ENCODE data around the gene CHST7. TPM values are rescaled to one million over a fixed set of nuclear protein-coding genes. Genes with fewer than 3 reads are reported as not detected.

CHST7 gene
- total and polyA plus RNA-seq, 2 experiments from 2014 or later, result 7.6 to 27.2 TPM

DNA sequence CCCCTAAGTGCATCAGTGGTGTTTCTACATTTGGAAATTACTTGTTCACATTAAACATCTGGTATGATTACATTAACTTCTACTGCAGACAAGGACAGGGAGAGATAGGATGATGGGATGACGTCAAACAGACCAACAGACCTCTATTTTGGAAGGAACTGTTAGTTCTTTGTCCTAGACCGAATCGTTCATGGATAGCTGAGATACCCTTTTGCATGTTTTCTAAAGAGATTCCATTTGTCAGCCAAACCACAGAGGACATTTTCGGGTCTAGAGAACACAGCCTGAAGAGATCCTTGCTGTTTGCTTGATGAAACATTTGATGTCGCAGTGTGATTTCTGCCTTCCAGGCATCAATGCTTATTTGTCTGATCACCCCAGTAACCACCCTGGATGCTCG is 27.7 kb downstream of the CHST7 start (continued):
- TF ChIP-seq, protein P1, sequence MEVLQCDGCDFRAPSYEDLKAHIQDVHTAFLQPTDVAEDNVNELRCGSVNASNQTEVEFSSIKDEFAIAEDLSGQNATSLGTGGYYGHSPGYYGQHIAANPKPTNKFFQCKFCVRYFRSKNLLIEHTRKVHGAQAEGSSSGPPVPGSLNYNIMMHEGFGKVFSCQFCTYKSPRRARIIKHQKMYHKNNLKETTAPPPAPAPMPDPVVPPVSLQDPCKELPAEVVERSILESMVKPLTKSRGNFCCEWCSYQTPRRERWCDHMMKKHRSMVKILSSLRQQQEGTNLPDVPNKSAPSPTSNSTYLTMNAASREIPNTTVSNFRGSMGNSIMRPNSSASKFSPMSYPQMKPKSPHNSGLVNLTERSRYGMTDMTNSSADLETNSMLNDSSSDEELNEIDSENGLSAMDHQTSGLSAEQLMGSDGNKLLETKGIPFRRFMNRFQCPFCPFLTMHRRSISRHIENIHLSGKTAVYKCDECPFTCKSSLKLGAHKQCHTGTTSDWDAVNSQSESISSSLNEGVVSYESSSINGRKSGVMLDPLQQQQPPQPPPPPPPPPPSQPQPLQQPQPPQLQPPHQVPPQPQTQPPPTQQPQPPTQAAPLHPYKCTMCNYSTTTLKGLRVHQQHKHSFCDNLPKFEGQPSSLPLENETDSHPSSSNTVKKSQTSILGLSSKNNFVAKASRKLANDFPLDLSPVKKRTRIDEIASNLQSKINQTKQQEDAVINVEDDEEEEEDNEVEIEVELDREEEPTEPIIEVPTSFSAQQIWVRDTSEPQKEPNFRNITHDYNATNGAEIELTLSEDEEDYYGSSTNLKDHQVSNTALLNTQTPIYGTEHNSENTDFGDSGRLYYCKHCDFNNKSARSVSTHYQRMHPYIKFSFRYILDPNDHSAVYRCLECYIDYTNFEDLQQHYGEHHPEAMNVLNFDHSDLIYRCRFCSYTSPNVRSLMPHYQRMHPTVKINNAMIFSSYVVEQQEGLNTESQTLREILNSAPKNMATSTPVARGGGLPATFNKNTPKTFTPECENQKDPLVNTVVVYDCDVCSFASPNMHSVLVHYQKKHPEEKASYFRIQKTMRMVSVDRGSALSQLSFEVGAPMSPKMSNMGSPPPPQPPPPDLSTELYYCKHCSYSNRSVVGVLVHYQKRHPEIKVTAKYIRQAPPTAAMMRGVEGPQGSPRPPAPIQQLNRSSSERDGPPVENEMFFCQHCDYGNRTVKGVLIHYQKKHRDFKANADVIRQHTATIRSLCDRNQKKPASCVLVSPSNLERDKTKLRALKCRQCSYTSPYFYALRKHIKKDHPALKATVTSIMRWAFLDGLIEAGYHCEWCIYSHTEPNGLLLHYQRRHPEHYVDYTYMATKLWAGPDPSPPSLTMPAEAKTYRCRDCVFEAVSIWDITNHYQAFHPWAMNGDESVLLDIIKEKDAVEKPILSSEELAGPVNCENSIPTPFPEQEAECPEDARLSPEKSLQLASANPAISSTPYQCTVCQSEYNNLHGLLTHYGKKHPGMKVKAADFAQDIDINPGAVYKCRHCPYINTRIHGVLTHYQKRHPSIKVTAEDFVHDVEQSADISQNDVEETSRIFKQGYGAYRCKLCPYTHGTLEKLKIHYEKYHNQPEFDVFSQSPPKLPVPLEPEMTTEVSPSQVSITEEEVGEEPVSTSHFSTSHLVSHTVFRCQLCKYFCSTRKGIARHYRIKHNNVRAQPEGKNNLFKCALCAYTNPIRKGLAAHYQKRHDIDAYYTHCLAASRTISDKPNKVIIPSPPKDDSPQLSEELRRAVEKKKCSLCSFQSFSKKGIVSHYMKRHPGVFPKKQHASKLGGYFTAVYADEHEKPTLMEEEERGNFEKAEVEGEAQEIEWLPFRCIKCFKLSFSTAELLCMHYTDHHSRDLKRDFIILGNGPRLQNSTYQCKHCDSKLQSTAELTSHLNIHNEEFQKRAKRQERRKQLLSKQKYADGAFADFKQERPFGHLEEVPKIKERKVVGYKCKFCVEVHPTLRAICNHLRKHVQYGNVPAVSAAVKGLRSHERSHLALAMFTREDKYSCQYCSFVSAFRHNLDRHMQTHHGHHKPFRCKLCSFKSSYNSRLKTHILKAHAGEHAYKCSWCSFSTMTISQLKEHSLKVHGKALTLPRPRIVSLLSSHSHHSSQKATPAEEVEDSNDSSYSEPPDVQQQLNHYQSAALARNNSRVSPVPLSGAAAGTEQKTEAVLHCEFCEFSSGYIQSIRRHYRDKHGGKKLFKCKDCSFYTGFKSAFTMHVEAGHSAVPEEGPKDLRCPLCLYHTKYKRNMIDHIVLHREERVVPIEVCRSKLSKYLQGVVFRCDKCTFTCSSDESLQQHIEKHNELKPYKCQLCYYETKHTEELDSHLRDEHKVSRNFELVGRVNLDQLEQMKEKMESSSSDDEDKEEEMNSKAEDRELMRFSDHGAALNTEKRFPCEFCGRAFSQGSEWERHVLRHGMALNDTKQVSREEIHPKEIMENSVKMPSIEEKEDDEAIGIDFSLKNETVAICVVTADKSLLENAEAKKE (CRISPR knock-in tag; IDR thresholded peaks at IDR 0.05), result no peak
- TF ChIP-seq ZNF114 (CRISPR knock-in tag; IDR thresholded peaks at IDR 0.05), result no peak

DNA sequence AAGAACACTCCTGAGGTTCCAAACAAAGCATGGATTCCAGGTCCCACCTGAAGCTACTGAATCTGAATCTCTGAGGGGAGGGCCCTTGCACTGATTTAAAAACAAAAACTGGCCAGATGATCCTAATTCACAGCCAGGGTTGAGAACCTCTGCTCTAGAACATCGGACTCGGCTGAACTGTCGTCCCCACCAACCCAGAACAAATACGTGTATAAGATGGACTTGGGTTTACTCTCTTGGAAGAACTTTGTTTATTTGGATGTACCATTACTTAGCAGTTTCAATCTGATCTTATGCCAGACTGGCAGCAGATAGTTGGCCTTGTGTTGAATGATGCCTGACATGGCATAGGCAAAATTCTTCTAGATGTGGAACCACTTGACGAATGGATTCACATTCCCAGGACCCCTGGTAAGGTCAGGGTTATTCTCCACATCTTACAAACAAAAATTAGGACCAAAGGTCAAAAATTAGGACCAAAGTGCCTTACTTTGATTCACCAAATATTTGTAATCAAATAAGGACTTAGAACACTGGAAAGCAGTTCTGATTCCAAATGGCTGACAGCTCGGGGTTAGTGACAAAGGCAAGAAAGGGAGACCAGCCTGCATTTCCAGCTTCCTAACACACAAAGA is 29.0 kb downstream of the CHST7 start:
- H4K20me1 ChIP-seq (replicated peaks; ENCODE audit: insufficient read depth), result no peaks in the 10 kb centered on the region
- no peak overlapping the region for H3K4me3 ChIP-seq
- H3K27ac ChIP-seq (ENCODE audit: low read depth), result no peak overlapping the region
- TF ChIP-seq, protein P2, sequence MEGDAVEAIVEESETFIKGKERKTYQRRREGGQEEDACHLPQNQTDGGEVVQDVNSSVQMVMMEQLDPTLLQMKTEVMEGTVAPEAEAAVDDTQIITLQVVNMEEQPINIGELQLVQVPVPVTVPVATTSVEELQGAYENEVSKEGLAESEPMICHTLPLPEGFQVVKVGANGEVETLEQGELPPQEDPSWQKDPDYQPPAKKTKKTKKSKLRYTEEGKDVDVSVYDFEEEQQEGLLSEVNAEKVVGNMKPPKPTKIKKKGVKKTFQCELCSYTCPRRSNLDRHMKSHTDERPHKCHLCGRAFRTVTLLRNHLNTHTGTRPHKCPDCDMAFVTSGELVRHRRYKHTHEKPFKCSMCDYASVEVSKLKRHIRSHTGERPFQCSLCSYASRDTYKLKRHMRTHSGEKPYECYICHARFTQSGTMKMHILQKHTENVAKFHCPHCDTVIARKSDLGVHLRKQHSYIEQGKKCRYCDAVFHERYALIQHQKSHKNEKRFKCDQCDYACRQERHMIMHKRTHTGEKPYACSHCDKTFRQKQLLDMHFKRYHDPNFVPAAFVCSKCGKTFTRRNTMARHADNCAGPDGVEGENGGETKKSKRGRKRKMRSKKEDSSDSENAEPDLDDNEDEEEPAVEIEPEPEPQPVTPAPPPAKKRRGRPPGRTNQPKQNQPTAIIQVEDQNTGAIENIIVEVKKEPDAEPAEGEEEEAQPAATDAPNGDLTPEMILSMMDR (conservative IDR thresholded peaks at IDR 0.05; ENCODE audit: low read depth in 2 of 2), result no peak
- no peak for TF ChIP-seq POLR2AphosphoS5 (IDR thresholded peaks at IDR 0.05; ENCODE audit: low read depth)
- TF ChIP-seq NANOG (IDR thresholded peaks at IDR 0.05; ENCODE audit: borderline replicate concordance), result no peak
- Mint-ChIP-seq H3K27ac (no peak overlapping the region), H3K9me3 (no peaks in the 10 kb centered on the region), H3K27me3 (ENCODE audit: insufficient read depth, low read depth, poor library complexity) (no peaks in the 10 kb centered on the region), H3K4me1 (peaks cover 8% of the 10 kb centered on the region), H3K36me3 (ENCODE audit: low read depth) (peaks cover 15% of the 10 kb centered on the region; the same call in 2 of the 3 replicates), H3K4me3 (no peak overlapping the region)
- H3K36me3 ChIP-seq (ENCODE audit: insufficient read depth), result no peaks in the 10 kb centered on the region
- H3K9me2 ChIP-seq (ENCODE audit: insufficient read depth), result no peaks in the 10 kb centered on the region
- no peaks in the 10 kb centered on the region for H3F3A ChIP-seq (replicated peaks; ENCODE audit: low read depth)
- no peak for ATAC-seq
- H3K4me1 ChIP-seq (ENCODE audit: insufficient read depth), result no peaks in the 10 kb centered on the region
- H3K27me3 ChIP-seq (ENCODE audit: insufficient read depth), result no peaks in the 10 kb centered on the region
- H3K4me2 ChIP-seq, result no peak overlapping the region
- H3K79me2 ChIP-seq (replicated peaks; ENCODE audit: insufficient read depth), result 0 out of 2 replicates have a peak, but pooled peaks cover 3% of the 10 kb centered on the region
- no peak overlapping the region for H2AFZ ChIP-seq
- no peak for DNase-seq (ENCODE audit: low spot score)
